H7 (cell line): ENCODE data around the gene PNPLA6. TPM values are rescaled to one million over a fixed set of nuclear protein-coding genes. Genes with fewer than 3 reads are reported as not detected.

Experiments
- DNase-seq: peaks from one replicate; pipeline ENCODE4 v3.0.0; 2012
- H3K27me3 ChIP-seq: 2 replicates; pipeline ENCODE4 v1.6.0; 2011; ENCODE audit warnings: mild to moderate bottlenecking, low read length; ENCODE audit not compliant: control insufficient read depth, insufficient read depth
- H3K36me3 ChIP-seq: replicated peaks from 2 replicates; pipeline ENCODE4 v1.5.1; 2011; ENCODE audit warnings: low read length; ENCODE audit not compliant: control insufficient read depth, insufficient read depth
- H3K4me3 ChIP-seq: 2 replicates; pipeline ENCODE4 v1.5.1; 2011; ENCODE audit warnings: low read depth, mild to moderate bottlenecking, control low read depth, low read length, moderate library complexity; ENCODE audit not compliant: insufficient read depth
- total RNA-seq: library from RNA; depleted of rRNA; stranded (reverse); fragments of >200 nt; shearing (Covaris generic); gene quantifications from 2 replicates; pipeline ENCODE4 v1.2.3, GENCODE V29; 2014; rRNA removed

Gene PNPLA6
- total RNA-seq, 1 experiment from 2014 or later = 87.4 TPM

DNA sequence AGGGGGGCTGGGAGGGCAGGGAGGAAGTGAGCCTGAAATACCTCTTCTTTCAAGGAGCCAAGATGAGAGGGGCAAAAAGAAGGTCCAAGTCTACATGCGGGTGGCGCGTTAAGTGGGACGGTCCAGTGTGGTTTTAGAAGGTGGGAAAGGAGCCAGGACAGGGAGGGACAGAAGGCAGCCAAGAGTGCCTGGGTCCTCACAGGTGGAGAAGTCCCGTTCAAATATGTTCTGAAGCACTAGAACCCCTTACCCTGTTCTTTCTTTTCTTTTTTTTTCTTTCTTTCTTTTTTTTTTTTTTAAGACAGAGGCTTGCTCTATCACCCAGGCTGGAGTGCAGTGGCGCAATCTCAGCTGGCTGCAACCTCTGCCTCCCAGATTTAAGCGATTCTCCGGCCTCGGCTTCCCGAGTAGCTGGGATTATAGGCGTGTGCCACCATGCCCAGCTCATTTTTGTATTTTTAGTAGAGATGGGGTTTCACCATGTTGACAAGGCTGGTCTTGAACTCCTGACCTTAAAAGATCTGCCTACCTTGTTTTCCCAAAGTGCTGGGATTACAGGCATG is 67.5 kb downstream of the PNPLA6 start:
- H3K4me3 ChIP-seq = no peak overlapping the region
- DNase-seq = no peak
- peaks cover 6% of the 10 kb centered on the region; the same call in 1 of the 2 replicates for H3K27me3 ChIP-seq
- H3K36me3 ChIP-seq = no peaks in the 10 kb centered on the region

DNA sequence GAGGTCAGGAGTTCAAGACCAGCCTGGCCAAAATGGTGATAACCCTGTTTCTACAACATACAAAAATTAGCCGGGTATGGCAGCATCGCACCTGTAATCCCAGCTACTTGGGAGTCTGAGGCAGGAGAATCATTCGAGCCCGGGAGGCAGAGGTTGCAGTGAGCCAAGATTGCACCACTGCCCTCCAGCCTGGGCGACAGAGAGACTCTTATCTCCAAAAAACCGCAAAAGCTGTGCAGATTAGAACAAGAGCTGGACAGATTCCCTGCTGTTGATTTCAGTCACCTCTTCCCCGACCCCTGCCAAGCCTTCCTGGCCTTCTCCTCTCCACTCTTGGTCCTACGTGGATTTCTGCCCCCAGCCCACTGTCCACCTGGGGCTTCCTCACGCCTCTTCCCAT is 68.4 kb downstream of the PNPLA6 start:
- DNase-seq = no peak
- Histone ChIP-seq H3K27me3 (peaks cover 6% of the 10 kb centered on the region; the same call in 1 of the 2 replicates), H3K36me3 (peaks cover 1% of the 10 kb centered on the region), H3K4me3 (no peak overlapping the region)

DNA sequence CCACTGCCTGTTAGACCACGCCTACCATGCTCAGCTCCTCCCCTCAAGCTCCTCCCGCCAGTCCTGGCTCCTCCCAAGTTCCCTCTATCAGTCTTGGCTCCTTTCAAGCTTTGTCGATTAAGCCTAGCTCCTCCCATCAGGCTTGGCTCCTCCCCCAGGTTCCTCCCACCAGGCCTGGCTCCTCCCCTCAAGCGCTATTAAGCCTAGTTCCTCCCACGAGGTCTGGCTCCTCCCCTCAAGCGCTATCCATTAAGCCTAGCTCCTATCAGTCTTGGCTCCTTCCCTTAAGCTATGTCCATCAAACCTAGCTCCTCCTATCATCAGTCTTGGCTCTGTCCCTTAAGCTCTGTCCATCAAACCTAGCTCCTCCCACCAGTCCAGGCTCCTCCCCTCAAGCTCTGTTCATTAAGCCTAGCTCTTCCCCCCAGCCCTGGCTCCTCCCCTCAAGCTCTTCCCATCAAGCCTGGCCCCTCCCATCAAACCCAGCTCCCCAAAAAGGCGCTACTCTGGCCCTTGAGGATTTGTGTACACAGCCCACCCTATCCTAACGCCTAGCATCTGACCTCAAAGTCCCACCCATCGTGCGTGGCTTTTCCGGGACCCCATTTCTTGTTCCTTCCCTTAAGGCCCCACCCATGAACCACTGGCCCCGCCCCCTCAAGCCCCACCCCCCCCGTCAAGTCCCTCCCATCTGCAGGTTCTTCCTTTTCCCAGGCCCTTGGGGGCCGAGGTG is 70.1 kb downstream of the PNPLA6 start:
- peaks cover 1% of the 10 kb centered on the region for H3K36me3 ChIP-seq
- H3K27me3 ChIP-seq = peaks cover 6% of the 10 kb centered on the region; the same call in 1 of the 2 replicates
- H3K4me3 ChIP-seq = no peak overlapping the region; the same call in 1 of the 2 replicates
- peak; percentile 93 for DNase-seq

DNA sequence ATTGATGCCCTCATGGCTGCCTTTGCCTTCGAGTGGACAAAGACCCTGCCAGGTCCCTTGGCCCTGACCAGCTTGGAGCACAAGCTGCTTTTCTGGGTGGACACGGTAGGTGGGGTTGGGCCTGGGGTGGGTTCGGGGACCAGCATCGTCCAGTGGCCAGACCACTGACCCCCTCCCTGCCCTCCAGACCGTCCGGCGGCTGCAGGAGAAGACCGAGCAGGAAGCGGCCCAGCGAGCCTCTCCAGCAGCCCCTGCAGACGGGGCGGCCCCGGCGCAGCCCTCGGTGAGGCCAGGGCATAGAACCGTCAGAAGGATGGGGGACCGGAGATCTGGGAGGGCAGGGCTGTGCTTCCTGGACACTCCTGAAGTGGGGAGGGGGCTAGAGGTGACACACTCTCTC is 70.8 kb downstream of the PNPLA6 start:
- DNase-seq = no peak
- peaks cover 6% of the 10 kb centered on the region; the same call in 1 of the 2 replicates for H3K27me3 ChIP-seq

DNA sequence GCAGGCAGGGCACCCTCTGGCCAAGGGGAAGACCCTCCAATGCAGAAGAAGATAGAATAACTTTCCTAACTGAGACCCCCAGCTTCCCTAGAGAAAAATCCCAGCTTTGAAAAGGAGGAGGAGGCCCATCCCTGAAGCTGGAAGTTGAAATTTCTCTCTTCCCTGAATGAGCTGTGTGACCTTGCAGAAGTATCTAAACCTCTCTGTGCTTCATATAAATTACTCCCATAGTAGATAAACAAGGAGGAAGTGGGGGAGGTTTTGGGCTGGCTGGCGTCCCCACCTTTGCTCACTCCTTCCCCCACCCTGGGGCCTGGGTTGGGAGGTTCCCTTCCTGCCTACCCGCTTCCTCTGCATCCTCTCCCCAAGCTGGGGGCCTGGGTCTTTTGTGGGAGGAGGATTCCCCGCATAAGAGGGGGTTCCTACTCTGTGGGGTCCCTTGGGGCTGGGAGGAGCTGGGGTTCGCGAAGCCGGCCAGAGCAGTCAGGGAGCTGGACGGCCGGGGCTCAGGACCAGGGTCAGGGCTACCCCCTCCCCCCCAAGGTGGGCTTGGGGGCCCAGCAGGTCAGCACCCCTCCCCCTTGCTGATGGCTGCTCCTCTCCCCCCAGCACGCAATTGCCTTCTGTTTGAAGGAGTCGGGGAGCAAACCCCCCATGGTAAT is 71.8 kb downstream of the PNPLA6 start:
- Histone ChIP-seq H3K4me3 (no peak overlapping the region), H3K36me3 (peaks cover 1% of the 10 kb centered on the region), H3K27me3 (peaks cover 6% of the 10 kb centered on the region; the same call in 1 of the 2 replicates)
- no peak for DNase-seq

More for the DNA sequence above, 70.8 kb downstream of the PNPLA6 start:
- H3K36me3 ChIP-seq = peaks cover 1% of the 10 kb centered on the region
- H3K4me3 ChIP-seq = no peak overlapping the region

DNA sequence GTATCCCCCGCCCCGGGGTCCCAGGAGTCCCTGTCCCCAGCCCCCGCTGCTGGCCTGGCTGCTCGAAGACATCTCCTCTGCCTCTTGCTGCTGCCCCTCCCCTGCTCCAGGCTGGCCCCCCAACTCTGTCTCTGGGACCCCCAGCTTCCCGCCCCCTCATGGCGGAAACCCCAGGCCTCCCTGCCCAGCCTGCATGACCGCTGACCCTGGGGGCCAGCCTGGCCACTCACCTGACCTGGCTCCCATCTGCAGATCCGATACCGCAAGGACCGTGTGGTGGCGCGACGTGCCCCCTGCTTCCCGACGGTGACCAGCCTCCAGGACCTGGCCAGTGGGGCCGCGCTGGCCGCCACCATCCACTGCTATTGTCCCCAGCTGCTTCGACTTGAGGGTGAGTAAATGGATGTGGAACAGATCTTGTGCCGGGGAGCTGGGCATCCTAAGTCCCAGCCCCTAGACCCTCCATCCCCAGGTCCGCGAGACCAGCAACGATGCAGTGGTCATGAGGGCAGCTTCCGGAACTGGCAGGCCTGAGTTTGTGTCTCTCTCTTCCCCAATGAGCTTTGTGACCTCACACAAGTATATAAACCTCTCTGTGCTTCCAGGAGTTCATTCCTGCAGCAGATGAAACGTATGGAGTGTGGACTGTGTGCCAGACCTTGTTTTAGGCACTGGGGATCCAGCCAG is 72.5 kb downstream of the PNPLA6 start:
- Histone ChIP-seq H3K4me3 (no peak overlapping the region), H3K27me3 (peaks cover 5% of the 10 kb centered on the region; the same call in 1 of the 2 replicates), H3K36me3 (peaks cover 1% of the 10 kb centered on the region)
- no peak for DNase-seq

DNA sequence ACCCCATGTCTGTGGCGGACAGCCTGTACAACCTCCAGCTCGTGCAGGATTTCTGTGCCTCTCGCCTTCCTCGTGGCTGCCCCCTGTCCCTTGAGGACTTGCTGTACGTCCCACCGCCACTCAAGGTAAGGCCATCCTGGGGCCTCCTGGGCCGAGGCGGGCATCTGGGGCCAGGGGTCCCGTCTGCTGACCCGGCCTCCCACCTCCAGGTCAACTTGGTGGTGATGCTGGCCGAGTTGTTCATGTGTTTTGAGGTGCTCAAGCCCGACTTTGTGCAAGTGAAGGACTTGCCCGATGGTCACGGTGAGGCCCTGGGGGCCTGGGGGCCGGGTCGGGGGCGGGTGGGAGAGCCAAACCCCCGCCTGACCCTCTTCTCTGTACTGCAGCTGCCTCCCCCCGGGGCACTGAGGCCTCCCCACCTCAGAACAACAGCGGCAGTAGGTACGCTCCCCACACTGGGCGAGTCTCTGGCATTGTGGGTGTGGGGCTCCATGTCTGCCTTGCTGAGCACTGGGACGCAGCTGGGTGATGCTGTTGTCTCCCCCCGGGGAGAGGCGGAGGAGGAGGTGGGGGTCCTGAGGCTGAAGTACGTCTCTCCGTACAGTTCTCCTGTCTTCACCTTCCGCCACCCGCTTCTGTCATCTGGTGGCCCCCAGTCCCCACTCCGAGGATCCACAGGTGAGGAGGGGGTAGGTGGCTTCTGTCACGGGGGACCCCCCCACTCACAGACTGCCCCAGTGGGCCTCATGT is 75.1 kb downstream of the PNPLA6 start:
- Histone ChIP-seq H3K36me3 (peaks cover 1% of the 10 kb centered on the region), H3K4me3 (no peak overlapping the region), H3K27me3 (no peaks in the 10 kb centered on the region)
- no peak for DNase-seq

Other genes starting within 250 kb of the PNPLA6 start
- 10.0 and 13.6 TPM in 2 replicates for gene INSR, start 241.3 kb upstream of the PNPLA6 start, total RNA-seq
- gene ARHGEF18, start 186.8 kb upstream of the PNPLA6 start, total RNA-seq = 48.3 and 50.5 TPM in 2 replicates
- 2.4 and 3.5 TPM in 2 replicates for gene PEX11G, start 46.7 kb upstream of the PNPLA6 start, total RNA-seq
- 52.1 and 54.8 TPM in 2 replicates for gene ZNF358, start 19.6 kb upstream of the PNPLA6 start, total RNA-seq
- 6.8 and 6.9 TPM in 2 replicates for gene MCOLN1, start 13.1 kb upstream of the PNPLA6 start, total RNA-seq
- 7.3 and 8.2 TPM in 2 replicates for gene CAMSAP3, start 60.1 kb downstream of the PNPLA6 start, total RNA-seq
- 79.6 and 81.1 TPM in 2 replicates for gene XAB2, start 93.8 kb downstream of the PNPLA6 start, total RNA-seq
- 24.0 and 27.7 TPM in 2 replicates for gene PET100, start 94.1 kb downstream of the PNPLA6 start, total RNA-seq
- not detected in 2 replicates for gene PCP2, start 98.0 kb downstream of the PNPLA6 start, total RNA-seq
- gene STXBP2, start 101.4 kb downstream of the PNPLA6 start, total RNA-seq = 17.3 and 25.9 TPM in 2 replicates
- not detected in 2 replicates for gene RETN, start 133.3 kb downstream of the PNPLA6 start, total RNA-seq
- not detected in 2 replicates for gene MCEMP1, start 141.4 kb downstream of the PNPLA6 start, total RNA-seq
- gene TRAPPC5, start 145.1 kb downstream of the PNPLA6 start, total RNA-seq = 92.2 and 137 TPM in 2 replicates
- gene FCER2, start 166.4 kb downstream of the PNPLA6 start, total RNA-seq = not detected in 2 replicates
- not detected in 2 replicates for gene CLEC4G, start 196.4 kb downstream of the PNPLA6 start, total RNA-seq
- gene CD209, start 211.8 kb downstream of the PNPLA6 start, total RNA-seq = not detected in 2 replicates
- not detected in 2 replicates for gene CLEC4M, start 227.5 kb downstream of the PNPLA6 start, total RNA-seq